HG03103 (cell line): Measurements from ENCODE around the gene SIPA1L3.

Source experiments
- ATAC-seq: cut with Tn5 transposase; IDR thresholded peaks from one replicate; pipeline ENCODE4 v1.9.1; 2021; ENCODE audit warnings: low read depth; ENCODE audit not compliant: unreplicated experiment

SIPA1L3 gene

DNA sequence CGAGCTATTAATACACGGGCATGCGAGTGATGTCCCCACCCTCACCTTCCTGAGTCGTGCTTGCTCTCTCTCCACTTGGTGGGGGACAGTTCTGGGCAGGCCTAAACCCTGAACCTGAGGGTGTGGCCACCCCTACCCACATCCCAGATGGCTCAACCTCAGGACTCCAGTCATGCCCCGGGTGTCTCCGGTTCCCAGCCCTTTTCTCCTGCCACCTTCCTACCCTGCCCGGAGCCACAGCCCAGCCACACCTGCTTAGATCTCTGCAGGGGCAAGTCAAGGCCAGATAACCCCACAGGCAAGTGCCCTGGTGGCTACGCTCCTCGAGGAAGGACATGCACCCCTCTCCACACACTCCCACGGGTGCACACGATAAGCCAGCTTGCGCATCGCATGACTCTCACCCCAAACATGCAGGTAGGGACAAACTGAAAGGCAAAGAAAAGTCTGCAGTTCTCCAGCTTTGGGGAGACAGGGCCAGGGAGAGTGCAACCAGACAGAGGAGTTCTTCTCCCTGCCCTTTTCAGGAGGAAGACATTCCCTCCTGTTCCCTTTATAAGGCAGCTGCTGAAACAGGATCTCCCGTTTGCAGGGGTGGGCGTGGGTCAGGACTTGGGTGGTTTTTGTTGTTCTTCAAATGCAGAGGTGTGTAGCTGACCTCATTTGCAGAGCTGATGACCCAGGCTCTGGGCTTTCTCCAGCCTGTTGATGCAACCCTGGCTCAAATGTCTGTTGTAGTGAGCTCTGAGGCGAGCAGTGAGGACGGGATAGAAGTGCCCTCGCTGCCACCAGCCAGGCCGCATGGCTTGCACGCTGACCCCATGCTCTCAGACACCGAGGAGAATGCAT, 228.4 kb downstream of the SIPA1L3 start:
- ATAC-seq = no peak

DNA sequence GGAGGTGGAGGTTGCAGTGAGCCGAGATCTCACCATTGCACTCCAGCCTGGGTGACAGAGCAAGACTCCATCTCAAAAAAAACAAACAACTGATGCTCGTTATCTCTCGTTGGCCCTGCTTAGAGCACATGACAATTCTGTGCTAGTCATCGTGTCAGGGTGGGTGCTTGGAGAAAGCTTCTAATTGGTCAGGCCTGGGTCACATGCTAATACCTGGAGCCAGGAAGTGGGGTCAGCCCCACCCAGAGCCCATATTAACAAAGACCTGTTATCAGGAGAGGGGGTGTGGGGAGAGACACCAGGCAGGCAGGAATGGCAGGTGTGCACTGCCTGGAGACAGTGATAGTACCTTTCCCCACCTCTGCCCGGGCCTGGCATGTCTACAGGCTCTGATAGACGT, 232.1 kb downstream of the SIPA1L3 start:
- ATAC-seq = no peak

GRCh38 chr19:38141108-38141507, 234.1 kb downstream of the SIPA1L3 start:
- ATAC-seq = no peak

- no peak for ATAC-seq
Observed at GRCh38 chr19:38142176-38143035, 235.4 kb downstream of the SIPA1L3 start.

DNA sequence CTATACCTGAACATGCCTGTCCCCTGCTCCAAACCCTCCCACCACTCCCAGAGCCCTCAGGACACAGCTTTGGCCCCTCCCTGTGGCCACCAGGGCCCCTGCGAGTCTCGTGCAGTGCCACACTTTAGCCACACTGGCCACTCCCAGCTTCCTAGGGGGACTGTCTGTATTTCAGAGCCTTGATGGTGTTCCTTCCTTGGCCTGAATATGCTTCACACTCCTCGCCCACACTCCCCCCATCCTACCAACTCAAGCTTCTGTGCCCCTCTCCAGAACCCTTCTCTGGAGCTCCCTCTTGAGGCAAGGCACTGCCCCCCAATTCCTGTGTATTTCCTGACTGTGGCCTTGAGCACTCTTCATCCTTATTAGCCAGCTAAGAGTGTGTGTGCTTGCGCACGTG, 236.8 kb downstream of the SIPA1L3 start:
- no peak for ATAC-seq

GRCh38 chr19:38144667-38145066, 237.7 kb downstream of the SIPA1L3 start:
- no peak for ATAC-seq

- no peak for ATAC-seq
Observed at GRCh38 chr19:38145623-38146022, 238.6 kb downstream of the SIPA1L3 start.

DNA sequence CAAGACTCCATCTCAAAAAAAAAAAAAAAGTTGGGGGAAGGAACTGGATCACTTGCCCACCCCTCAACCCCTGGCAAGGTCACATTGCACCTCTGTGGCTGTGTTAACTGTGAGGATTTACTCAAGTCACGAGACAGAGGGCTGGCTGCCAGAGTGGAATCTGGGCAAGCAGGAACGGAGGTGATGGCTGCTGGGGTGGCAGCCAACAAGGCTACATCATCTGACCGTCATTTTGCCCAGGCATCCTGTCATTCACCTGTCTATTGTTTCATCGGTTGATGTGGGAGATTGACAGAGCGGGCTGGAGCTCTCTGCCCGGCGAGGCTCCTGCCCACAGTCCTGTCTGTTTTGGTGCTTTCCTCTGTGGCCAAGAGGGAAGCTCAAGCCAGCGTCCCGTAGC, 241.3 kb downstream of the SIPA1L3 start:
- ATAC-seq = no peak

- no peak for ATAC-seq
Observed at GRCh38 chr19:38149661-38150061, 242.7 kb downstream of the SIPA1L3 start.

- ATAC-seq = no peak
Observed at GRCh38 chr19:38151242-38151641, 244.2 kb downstream of the SIPA1L3 start.

DNA sequence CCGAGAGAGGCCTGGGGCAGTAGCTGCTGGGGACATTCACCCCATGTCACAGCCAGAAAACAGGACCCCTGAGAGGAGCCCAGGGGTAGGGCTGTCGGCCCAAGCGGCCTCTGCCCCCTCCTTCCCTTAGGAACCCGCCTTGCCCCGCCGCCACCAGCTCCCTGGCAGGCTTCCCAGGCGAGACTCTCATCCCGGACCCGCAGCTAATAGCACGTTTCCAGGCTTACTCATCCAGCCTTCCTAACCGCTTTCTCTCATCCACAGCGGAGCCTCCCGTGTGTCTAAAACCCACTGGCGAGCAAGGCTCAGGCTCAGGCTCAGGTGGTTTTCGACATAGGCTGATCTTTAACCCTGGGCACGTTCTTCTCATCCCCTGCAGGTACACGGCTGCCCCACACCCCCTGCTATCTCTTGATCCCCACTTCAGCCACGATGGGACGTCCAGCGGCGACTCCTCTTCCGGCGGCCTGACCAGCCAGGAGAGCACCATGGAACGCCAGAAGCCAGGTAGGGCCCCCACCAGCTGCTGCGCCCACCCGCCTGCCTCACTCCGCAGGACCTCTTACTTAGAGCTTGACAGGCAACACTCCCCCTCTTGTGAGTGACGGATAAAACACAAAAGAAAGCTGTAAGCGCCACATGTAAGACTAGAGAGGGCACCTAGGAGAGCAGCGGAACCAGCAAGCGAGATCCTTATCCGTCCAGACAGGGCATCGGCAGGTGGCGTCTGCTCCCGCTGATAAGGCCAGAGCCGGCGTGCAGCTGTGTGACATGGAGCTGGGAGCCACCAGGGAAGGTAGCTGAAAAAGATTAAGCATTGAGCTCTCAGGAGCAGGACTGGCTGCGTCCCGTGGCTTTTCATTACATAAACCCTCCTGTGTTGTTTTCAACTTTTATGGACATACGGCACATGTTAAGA, 245.7 kb downstream of the SIPA1L3 start:
- no peak for ATAC-seq

- ATAC-seq = no peak
Observed at GRCh38 chr19:38155453-38155852, 248.4 kb downstream of the SIPA1L3 start.

DNA sequence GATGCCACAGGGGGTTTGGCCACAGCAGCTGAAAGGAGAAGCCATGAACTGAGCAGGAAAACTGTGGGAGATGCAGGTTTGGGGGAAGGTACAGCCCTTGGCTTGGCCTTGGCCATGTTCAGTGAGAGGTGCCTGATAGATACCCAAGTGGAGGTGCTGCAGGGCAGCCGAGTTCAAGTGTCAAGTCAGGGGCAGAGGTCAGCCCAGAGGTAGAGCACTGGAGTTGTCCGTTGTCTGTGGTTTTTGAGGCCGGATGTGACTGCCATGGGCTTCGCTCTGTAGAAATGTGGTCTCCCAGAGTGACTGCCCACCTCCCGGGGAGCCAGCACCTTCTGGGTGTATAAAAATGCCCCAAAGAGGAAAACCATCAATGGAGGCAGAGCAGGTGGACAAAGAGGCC, 251.7 kb downstream of the SIPA1L3 start:
- ATAC-seq = no peak

DNA sequence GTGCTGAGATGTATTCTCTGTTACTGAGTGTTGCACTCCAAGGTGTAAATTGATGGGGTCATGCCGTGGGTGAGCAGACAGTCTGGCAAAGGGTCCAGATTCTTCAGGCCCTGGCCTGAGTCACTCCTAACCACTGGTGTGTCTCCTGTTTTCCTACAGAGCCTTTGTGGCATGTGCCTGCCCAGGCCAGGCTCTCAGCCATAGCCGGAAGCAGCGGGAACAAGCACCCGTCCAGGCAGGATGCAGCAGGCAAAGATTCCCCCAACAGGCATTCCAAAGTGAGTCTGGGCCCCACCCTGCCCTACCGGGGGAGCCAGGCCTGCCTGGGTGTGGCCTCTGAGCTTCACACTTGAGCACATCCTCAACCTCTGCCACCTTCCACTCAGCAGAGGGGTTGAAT, 255.1 kb downstream of the SIPA1L3 start:
- ATAC-seq = no peak

DNA sequence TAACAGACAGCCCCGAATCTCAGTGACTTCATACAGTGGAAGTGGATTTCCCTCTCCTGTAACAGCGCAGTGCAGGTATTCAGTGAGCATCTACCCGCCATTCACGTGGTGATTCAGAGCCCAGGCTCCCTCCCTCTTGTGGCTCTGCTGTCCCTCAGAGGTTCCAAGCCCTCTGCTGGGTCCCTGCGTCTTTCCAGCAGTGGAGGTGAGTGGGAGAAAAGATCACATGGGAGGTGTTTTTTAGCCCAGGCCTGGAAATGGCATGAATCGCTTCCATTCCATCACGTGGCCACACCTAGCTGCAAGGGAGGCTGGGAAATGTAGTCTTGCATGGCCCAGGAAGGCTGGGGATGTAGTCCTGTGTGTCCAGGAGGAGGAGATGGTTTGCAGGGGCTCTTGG, 255.6 kb downstream of the SIPA1L3 start:
- no peak for ATAC-seq

GRCh38 chr19:38163419-38164290, 256.6 kb downstream of the SIPA1L3 start:
- no peak for ATAC-seq

GRCh38 chr19:38164526-38164925, 257.5 kb downstream of the SIPA1L3 start:
- ATAC-seq = no peak

DNA sequence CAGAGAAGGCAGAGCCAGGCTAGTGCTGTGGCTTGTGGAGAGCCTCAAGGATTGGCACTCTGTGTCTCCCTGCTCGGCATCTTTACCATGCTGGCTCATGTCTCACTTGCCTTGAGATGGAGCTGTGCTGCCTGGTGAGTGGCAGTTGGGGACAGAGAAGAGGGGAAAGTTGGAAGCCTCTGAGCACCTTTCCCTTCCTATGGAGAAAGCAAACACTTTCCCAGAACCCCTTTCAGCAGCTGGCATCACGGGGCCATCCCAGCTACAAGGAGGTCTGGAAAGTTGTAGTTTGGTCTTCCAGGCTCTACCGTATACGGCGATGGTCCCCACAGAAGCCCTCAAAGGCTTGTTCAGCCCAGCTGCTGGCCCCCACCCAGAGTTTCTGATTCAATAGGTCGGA, 258.3 kb downstream of the SIPA1L3 start:
- no peak for ATAC-seq

GRCh38 chr19:38168637-38169036, 261.6 kb downstream of the SIPA1L3 start:
- ATAC-seq = no peak

GRCh38 chr19:38170334-38170733, 263.3 kb downstream of the SIPA1L3 start:
- no peak for ATAC-seq
